GM19468 (cell line): ENCODE data around the gene SP3.
"Not testable (repeated sequence)": the region's sequence is repeated elsewhere in the genome, so short reads cannot be mapped to it uniquely, and the experiment has no call there.

ENCODE experiments used
- ATAC-seq: cut with Tn5 transposase; IDR thresholded peaks from one replicate; pipeline ENCODE4 v1.9.1; 2021; ENCODE audit warnings: mild to moderate bottlenecking, moderate library complexity, moderate number of reproducible peaks; ENCODE audit not compliant: unreplicated experiment; ENCODE audit errors: extremely low read depth

SP3 gene

GRCh38 chr2:173898996-173899395 is 66.2 kb downstream of the SP3 start:
- no peak for ATAC-seq

GRCh38 chr2:173898178-173898668 is 67.0 kb downstream of the SP3 start:
- peak; percentile 87 for ATAC-seq

GRCh38 chr2:173896755-173897154 is 68.4 kb downstream of the SP3 start:
- ATAC-seq: no peak

- no peak for ATAC-seq
Measured at GRCh38 chr2:173892341-173892740, 72.8 kb downstream of the SP3 start.

- no peak for ATAC-seq
Measured at GRCh38 chr2:173891315-173892037, 73.7 kb downstream of the SP3 start.

- ATAC-seq: not testable (repeated sequence)
Measured at GRCh38 chr2:173889464-173889863, 75.7 kb downstream of the SP3 start.

- no peak for ATAC-seq
Measured at GRCh38 chr2:173886613-173887012, 78.6 kb downstream of the SP3 start.

- no peak for ATAC-seq
Measured at GRCh38 chr2:173884025-173884802, 81.0 kb downstream of the SP3 start.

GRCh38 chr2:173881886-173882285 is 83.3 kb downstream of the SP3 start:
- ATAC-seq: no peak

- ATAC-seq: no peak
Measured at GRCh38 chr2:173881461-173881860, 83.7 kb downstream of the SP3 start.

GRCh38 chr2:173880561-173880960 is 84.6 kb downstream of the SP3 start:
- no peak for ATAC-seq

- no peak for ATAC-seq
Measured at GRCh38 chr2:173876833-173877413, 88.2 kb downstream of the SP3 start.

GRCh38 chr2:173874894-173875237 is 90.3 kb downstream of the SP3 start:
- peak; percentile 75 for ATAC-seq

- ATAC-seq: no peak
Measured at GRCh38 chr2:173874003-173874893, 90.9 kb downstream of the SP3 start.

GRCh38 chr2:173872714-173873113 is 92.5 kb downstream of the SP3 start:
- no peak for ATAC-seq

- ATAC-seq: no peak
Measured at GRCh38 chr2:173869244-173870229, 95.6 kb downstream of the SP3 start.

- no peak for ATAC-seq
Measured at GRCh38 chr2:173868406-173868805, 96.8 kb downstream of the SP3 start.

GRCh38 chr2:173866874-173867618 is 98.1 kb downstream of the SP3 start:
- ATAC-seq: no peak
